ENCODE results near the gene FBXO27. TPM values are rescaled to one million over a fixed set of nuclear protein-coding genes. Genes with fewer than 3 reads are reported as not detected.
A peak's percentile ranks its signal among the peaks of the same experiment; 100 is the strongest.
"Not testable (repeated sequence)": the region's sequence is repeated elsewhere in the genome, so short reads cannot be mapped to it uniquely, and the experiment has no call there.

The FBXO27 gene
- total RNA-seq, 2 donors from 2014 or later, result 12.5 to 21.6 TPM

- peaks cover 2% of the 10 kb centered on the region for H3K27me3 Mint-ChIP-seq (ENCODE audit: insufficient read depth)
- no peak overlapping the region for H3K4me3 Mint-ChIP-seq
Measured at GRCh38 chr19:38990949-38991697, 41.2 kb downstream of the FBXO27 start.

GRCh38 chr19:38989614-38990013 lies 42.7 kb downstream of the FBXO27 start:
- not testable (repeated sequence) for H3K27ac ChIP-seq (ENCODE audit: low read depth, low read length)

More at GRCh38 chr19:38990949-38991697, 41.2 kb downstream of the FBXO27 start:
- Histone ChIP-seq H3K4me3 (ENCODE audit: low read length) (no peak overlapping the region), H3K27ac (ENCODE audit: low read depth, low read length) (no peak overlapping the region), H3K27me3 (ENCODE audit: control insufficient read depth, insufficient read depth, low read length, poor library complexity, severe bottlenecking) (no peaks in the 10 kb centered on the region), H3K4me1 (ENCODE audit: control insufficient read depth, insufficient read depth, low read length) (no peaks in the 10 kb centered on the region), H3K36me3 (ENCODE audit: control insufficient read depth, insufficient read depth, low read length) (no peaks in the 10 kb centered on the region), H3K9me3 (ENCODE audit: control insufficient read depth, low read length) (peaks cover 9% of the 10 kb centered on the region), H3K9ac (ENCODE audit: extremely low read depth, low read length, poor library complexity, severe bottlenecking) (no peak overlapping the region)
- Mint-ChIP-seq H3K9me3 (peaks cover 10% of the 10 kb centered on the region), H3K27ac (no peak overlapping the region), H3K4me1 (peaks cover 7% of the 10 kb centered on the region), H3K36me3 (ENCODE audit: low read depth) (no peaks in the 10 kb centered on the region)
- no peak for DNase-seq
- WGBS, 2 experiments (ENCODE audit: insufficient coverage in 1 of 2, insufficient read length in 1 of 2), result 92 to 96% methylated on average over 5 to 13 of the region's 13 CpGs
- TF ChIP-seq CTCF (conservative IDR thresholded peaks at IDR 0.05), result no peak

GRCh38 chr19:38989066-38989605 lies 43.2 kb downstream of the FBXO27 start:
- DNase-seq, result peak; percentile 75
- no peaks in the 10 kb centered on the region for H3K36me3 ChIP-seq (ENCODE audit: control insufficient read depth, insufficient read depth, low read length)
- H3K9me3 ChIP-seq (ENCODE audit: control insufficient read depth, low read length), result no peaks in the 10 kb centered on the region
- Mint-ChIP-seq H3K27me3 (ENCODE audit: insufficient read depth) (peaks cover 2% of the 10 kb centered on the region), H3K4me3 (no peak overlapping the region), H3K4me1 (peaks cover 5% of the 10 kb centered on the region), H3K36me3 (ENCODE audit: low read depth) (no peaks in the 10 kb centered on the region), H3K9me3 (peaks cover 3% of the 10 kb centered on the region), H3K27ac (peak overlapping the region; percentile 53)
- no peak overlapping the region for H3K4me3 ChIP-seq (ENCODE audit: low read length)
- H3K9ac ChIP-seq (ENCODE audit: extremely low read depth, low read length, poor library complexity, severe bottlenecking), result no peak overlapping the region
- no peak for TF ChIP-seq CTCF (conservative IDR thresholded peaks at IDR 0.05)
- no peaks in the 10 kb centered on the region for H3K4me1 ChIP-seq (ENCODE audit: control insufficient read depth, insufficient read depth, low read length)
- WGBS, 2 experiments (ENCODE audit: insufficient coverage in 1 of 2, insufficient read length in 1 of 2), result 36 to 50% methylated on average over 5 to 12 of the region's 12 CpGs
- no peaks in the 10 kb centered on the region for H3K27me3 ChIP-seq (ENCODE audit: control insufficient read depth, insufficient read depth, low read length, poor library complexity, severe bottlenecking)
- peak overlapping the region; percentile 22 for H3K27ac ChIP-seq (ENCODE audit: low read depth, low read length)

More at GRCh38 chr19:38989614-38990013, 42.7 kb downstream of the FBXO27 start:
- not testable (repeated sequence) for H3K36me3 Mint-ChIP-seq (ENCODE audit: low read depth); H3K9me3 ChIP-seq (ENCODE audit: control insufficient read depth, low read length); H3K4me3 Mint-ChIP-seq; H3K4me1 Mint-ChIP-seq; H3K4me3 ChIP-seq (ENCODE audit: low read length); DNase-seq; H3K9me3 Mint-ChIP-seq; H3K4me1 ChIP-seq (ENCODE audit: control insufficient read depth, insufficient read depth, low read length); H3K36me3 ChIP-seq (ENCODE audit: control insufficient read depth, insufficient read depth, low read length); H3K27me3 Mint-ChIP-seq (ENCODE audit: insufficient read depth); H3K9ac ChIP-seq (ENCODE audit: extremely low read depth, low read length, poor library complexity, severe bottlenecking); H3K27me3 ChIP-seq (ENCODE audit: control insufficient read depth, insufficient read depth, low read length, poor library complexity, severe bottlenecking); H3K27ac Mint-ChIP-seq
- WGBS, 2 experiments (ENCODE audit: insufficient coverage in 1 of 2, insufficient read length in 1 of 2), result 75 to 96% methylated on average over 1 of the region's 1 CpG

GRCh38 chr19:38988627-38989026 lies 43.7 kb downstream of the FBXO27 start:
- 93 to 94% methylated on average over 3 to 4 of the region's 4 CpGs for whole genome bisulfite sequencing, 2 experiments (ENCODE audit: insufficient coverage in 1 of 2, insufficient read length in 1 of 2)
- H3K9me3 ChIP-seq (ENCODE audit: control insufficient read depth, low read length); H3K27me3 ChIP-seq (ENCODE audit: control insufficient read depth, insufficient read depth, low read length, poor library complexity, severe bottlenecking); H3K9me3 Mint-ChIP-seq; DNase-seq; H3K4me1 Mint-ChIP-seq; H3K9ac ChIP-seq (ENCODE audit: extremely low read depth, low read length, poor library complexity, severe bottlenecking); H3K27ac Mint-ChIP-seq; H3K36me3 ChIP-seq (ENCODE audit: control insufficient read depth, insufficient read depth, low read length); H3K4me3 Mint-ChIP-seq; H3K36me3 Mint-ChIP-seq (ENCODE audit: low read depth); H3K27me3 Mint-ChIP-seq (ENCODE audit: insufficient read depth); H3K4me1 ChIP-seq (ENCODE audit: control insufficient read depth, insufficient read depth, low read length); H3K4me3 ChIP-seq (ENCODE audit: low read length): not testable (repeated sequence)
- peak overlapping the region; percentile 22 for H3K27ac ChIP-seq (ENCODE audit: low read depth, low read length)

GRCh38 chr19:38987745-38988144 lies 44.6 kb downstream of the FBXO27 start:
- not testable (repeated sequence) for H3K27me3 Mint-ChIP-seq (ENCODE audit: insufficient read depth); H3K9me3 ChIP-seq (ENCODE audit: control insufficient read depth, low read length); H3K27ac ChIP-seq (ENCODE audit: low read depth, low read length); H3K27me3 ChIP-seq (ENCODE audit: control insufficient read depth, insufficient read depth, low read length, poor library complexity, severe bottlenecking); H3K36me3 ChIP-seq (ENCODE audit: control insufficient read depth, insufficient read depth, low read length); H3K27ac Mint-ChIP-seq; DNase-seq; H3K4me1 Mint-ChIP-seq; H3K4me3 ChIP-seq (ENCODE audit: low read length); H3K9ac ChIP-seq (ENCODE audit: extremely low read depth, low read length, poor library complexity, severe bottlenecking); H3K9me3 Mint-ChIP-seq; H3K4me3 Mint-ChIP-seq; H3K4me1 ChIP-seq (ENCODE audit: control insufficient read depth, insufficient read depth, low read length); H3K36me3 Mint-ChIP-seq (ENCODE audit: low read depth)
- 80 to 92% methylated on average over 4 to 6 of the region's 6 CpGs for WGBS, 2 experiments (ENCODE audit: insufficient coverage in 1 of 2, insufficient read length in 1 of 2)
